Measurements from ENCODE around the gene NF2.

Gene NF2

GRCh38 chr22:29703569-29704195, 100.2 kb downstream of the NF2 start:
- no peak for DNase-seq

- DNase-seq = peak; percentile 13
These were observed 101.3 kb downstream of the NF2 start for GRCh38 chr22:29704528-29705285.

- no peak for DNase-seq
These were observed 102.2 kb downstream of the NF2 start for GRCh38 chr22:29705651-29706050.

GRCh38 chr22:29706486-29706885, 103.1 kb downstream of the NF2 start:
- DNase-seq = no peak

- DNase-seq = no peak
These were observed 103.6 kb downstream of the NF2 start for GRCh38 chr22:29707010-29707409.

- no peak for DNase-seq
These were observed 104.0 kb downstream of the NF2 start for GRCh38 chr22:29707471-29707870.

- DNase-seq = no peak
These were observed 106.8 kb downstream of the NF2 start for GRCh38 chr22:29710193-29710592.

- DNase-seq = no peak
These were observed 107.6 kb downstream of the NF2 start for GRCh38 chr22:29710922-29711593.

GRCh38 chr22:29712119-29712518, 108.7 kb downstream of the NF2 start:
- no peak for DNase-seq

GRCh38 chr22:29713156-29713727, 109.8 kb downstream of the NF2 start:
- no peak for DNase-seq

GRCh38 chr22:29715240-29715639, 111.8 kb downstream of the NF2 start:
- DNase-seq = no peak

- DNase-seq = no peak
These were observed 112.3 kb downstream of the NF2 start for GRCh38 chr22:29715705-29716104.

- DNase-seq = peak; percentile 75
These were observed 113.5 kb downstream of the NF2 start for GRCh38 chr22:29716814-29717545.

- no peak for DNase-seq
These were observed 114.4 kb downstream of the NF2 start for GRCh38 chr22:29717789-29718188.

- DNase-seq = no peak
These were observed 115.8 kb downstream of the NF2 start for GRCh38 chr22:29718949-29719898.

- no peak for DNase-seq
These were observed 116.6 kb downstream of the NF2 start, which contains the start of gene CABP7 for GRCh38 chr22:29719899-29720645. TSS of gene CABP7 (plus strand) at chr22:29720003. CDS start at chr22:29720425, 422 bp downstream.

- DNase-seq = no peak
These were observed 117.4 kb downstream of the NF2 start for GRCh38 chr22:29720811-29721323.

- DNase-seq = no peak
These were observed 118.7 kb downstream of the NF2 start for GRCh38 chr22:29722151-29722550.

- no peak for DNase-seq
These were observed 119.2 kb downstream of the NF2 start for GRCh38 chr22:29722587-29722986.

GRCh38 chr22:29723766-29724165, 120.3 kb downstream of the NF2 start:
- no peak for DNase-seq

Data from fibroblast of skin of scalp (primary cell).